AG10803 (cell line): Measurements from ENCODE around the gene PPP1R3G.

ENCODE experiments used
- DNase-seq: peaks from one replicate; pipeline ENCODE4 v3.0.0; 2010; ENCODE audit warnings: low read depth
- H3K4me3 ChIP-seq: 2 replicates; pipeline ENCODE4 v1.5.1; 2011; ENCODE audit warnings: mild to moderate bottlenecking, low read length, control low read depth
- TF ChIP-seq, protein P1 (sequence below): conservative IDR thresholded peaks from 2 replicates; pipeline ENCODE4 v1.5.1; 2011; ENCODE audit warnings: mild to moderate bottlenecking, low read length, control low read depth, inconsistent platforms

Gene PPP1R3G

GRCh38 chr6:5050009-5050408 lies 35.1 kb upstream of the PPP1R3G start:
- no peak overlapping the region for H3K4me3 ChIP-seq
- peak; percentile 18 for DNase-seq
- TF ChIP-seq, protein P1, sequence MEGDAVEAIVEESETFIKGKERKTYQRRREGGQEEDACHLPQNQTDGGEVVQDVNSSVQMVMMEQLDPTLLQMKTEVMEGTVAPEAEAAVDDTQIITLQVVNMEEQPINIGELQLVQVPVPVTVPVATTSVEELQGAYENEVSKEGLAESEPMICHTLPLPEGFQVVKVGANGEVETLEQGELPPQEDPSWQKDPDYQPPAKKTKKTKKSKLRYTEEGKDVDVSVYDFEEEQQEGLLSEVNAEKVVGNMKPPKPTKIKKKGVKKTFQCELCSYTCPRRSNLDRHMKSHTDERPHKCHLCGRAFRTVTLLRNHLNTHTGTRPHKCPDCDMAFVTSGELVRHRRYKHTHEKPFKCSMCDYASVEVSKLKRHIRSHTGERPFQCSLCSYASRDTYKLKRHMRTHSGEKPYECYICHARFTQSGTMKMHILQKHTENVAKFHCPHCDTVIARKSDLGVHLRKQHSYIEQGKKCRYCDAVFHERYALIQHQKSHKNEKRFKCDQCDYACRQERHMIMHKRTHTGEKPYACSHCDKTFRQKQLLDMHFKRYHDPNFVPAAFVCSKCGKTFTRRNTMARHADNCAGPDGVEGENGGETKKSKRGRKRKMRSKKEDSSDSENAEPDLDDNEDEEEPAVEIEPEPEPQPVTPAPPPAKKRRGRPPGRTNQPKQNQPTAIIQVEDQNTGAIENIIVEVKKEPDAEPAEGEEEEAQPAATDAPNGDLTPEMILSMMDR = no peak

- TF ChIP-seq, protein P1 = no peak
- H3K4me3 ChIP-seq = no peak overlapping the region
- DNase-seq = no peak
Measured at GRCh38 chr6:5051394-5051793, 33.7 kb upstream of the PPP1R3G start.

DNA sequence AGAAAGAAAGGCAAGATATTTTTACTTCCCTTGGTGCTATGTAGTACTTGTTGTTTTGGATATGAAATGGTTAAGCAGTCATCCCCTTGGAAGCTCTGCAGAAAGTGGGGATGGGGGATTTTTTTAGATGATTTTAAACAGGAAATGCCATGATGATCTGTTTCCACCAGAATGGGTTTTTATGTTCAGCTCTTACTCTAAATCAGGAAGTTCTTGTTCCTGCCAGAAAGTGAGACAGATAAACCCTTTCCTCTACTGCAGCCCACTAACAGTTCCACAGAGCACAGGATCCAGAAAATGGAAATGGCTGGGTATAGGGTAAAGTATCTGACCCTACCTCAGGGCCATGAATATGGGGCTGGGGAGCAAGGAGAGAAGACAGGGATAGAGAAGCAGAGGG lies 32.1 kb upstream of the PPP1R3G start:
- no peak overlapping the region for H3K4me3 ChIP-seq
- TF ChIP-seq, protein P1 = no peak
- DNase-seq = peak; percentile 13

GRCh38 chr6:5053864-5054244 lies 31.3 kb upstream of the PPP1R3G start:
- TF ChIP-seq, protein P1 = no peak
- no peak overlapping the region for H3K4me3 ChIP-seq
- no peak for DNase-seq

DNA sequence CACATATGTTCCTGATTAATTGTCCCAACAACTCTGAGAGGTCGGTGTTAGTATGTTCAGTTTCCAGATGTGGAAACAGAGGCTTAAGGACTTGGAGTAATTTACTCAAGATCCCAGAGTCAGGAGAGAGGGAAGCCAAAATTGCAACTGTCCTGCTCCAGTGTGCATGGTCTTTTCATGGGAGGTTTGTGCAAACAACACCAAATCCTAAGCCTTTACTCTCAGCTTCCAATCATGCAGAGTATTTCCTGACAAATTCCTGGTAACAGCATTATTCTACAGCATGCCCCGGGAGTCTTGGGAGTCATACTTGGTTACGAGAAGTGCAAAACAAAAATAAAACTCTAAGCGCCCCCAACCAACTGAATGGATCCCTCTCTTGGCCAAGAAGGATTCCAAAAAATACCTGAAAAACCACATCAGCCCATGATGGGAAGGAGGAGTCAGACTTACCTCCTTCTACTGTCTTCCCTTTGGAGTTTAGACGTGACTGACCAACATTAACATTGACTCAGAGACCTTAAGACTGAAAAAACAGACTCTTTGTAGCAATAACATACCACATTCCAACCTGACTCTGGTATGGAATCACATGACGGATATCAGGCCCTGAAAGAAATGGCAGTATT lies 30.8 kb upstream of the PPP1R3G start:
- no peak overlapping the region for H3K4me3 ChIP-seq
- TF ChIP-seq, protein P1 = no peak
- DNase-seq = peak; percentile 78

- no peak for DNase-seq
- H3K4me3 ChIP-seq = no peak overlapping the region
- TF ChIP-seq, protein P1 = no peak
Measured at GRCh38 chr6:5055118-5055517, 30.0 kb upstream of the PPP1R3G start.

- no peak overlapping the region for H3K4me3 ChIP-seq
- TF ChIP-seq, protein P1 = no peak
- DNase-seq = no peak
Measured at GRCh38 chr6:5058254-5058653, 26.9 kb upstream of the PPP1R3G start.
